HG03378 (cell line): ENCODE data around the gene ENTHD1.
"Not testable (repeated sequence)": the region's sequence is repeated elsewhere in the genome, so short reads cannot be mapped to it uniquely, and the experiment has no call there.

Experiments
- ATAC-seq: cut with Tn5 transposase; IDR thresholded peaks from one replicate; pipeline ENCODE4 v1.9.1; 2021; ENCODE audit warnings: mild to moderate bottlenecking, moderate library complexity; ENCODE audit not compliant: unreplicated experiment

ENTHD1 gene

GRCh38 chr22:39851606-39852315, 41.8 kb downstream of the ENTHD1 start:
- ATAC-seq: no peak

DNA sequence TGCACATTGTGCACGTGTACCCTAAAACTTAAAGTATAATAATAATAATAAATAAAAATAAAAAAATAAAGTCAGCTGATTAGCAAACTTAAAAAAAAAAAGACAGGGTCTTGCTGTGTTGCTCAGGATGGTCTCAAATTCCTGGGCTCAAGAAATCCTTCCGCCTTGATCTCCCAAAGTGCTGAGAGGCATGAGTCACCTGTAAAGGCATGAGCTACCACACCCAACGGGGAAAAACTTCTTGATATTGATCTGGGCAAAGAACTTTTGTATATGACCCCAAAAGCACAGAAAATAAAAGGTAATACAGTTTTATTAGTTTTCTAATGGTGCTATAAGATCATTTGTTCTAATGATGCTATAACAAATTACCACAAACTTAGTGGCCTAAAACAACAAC, 46.1 kb downstream of the ENTHD1 start:
- no peak for ATAC-seq

DNA sequence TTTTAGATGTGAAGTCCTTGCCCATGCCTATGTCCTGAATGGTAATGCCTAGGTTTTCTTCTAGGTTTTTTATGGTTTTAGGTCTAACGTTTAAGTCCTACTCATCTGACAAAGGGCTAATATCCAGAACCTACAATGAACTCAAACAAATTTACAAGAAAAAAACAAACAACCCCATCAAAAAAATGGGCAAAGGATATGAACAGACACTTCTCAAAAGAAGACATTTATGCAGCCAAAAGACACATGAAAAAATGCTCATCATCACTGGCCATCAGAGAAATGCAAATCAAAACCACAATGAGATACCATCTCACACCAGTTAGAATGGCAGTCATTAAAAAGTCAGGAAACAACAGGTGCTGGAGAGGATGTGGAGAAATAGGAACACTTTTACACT, 47.0 kb downstream of the ENTHD1 start:
- ATAC-seq: not testable (repeated sequence)

DNA sequence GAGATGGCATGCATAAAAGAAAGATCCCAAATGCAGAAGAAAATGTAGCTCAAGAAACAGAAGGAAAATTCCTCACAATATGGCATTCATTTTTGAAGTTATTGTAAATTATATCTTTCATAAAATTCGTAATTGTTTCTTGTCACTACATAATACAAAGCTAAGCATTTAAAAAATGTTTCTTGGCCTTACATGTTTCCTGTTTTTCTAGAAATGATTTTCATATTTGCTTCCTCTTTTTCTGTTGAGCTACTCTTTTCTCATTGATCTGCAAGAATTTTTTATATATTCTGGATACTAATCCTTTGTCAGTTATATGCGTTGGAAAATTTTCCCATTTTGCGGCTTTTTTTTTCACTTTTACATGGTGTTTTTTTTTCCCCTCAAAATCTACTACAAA, 48.0 kb downstream of the ENTHD1 start:
- no peak for ATAC-seq

GRCh38 chr22:39839917-39840510, 53.5 kb downstream of the ENTHD1 start:
- no peak for ATAC-seq

DNA sequence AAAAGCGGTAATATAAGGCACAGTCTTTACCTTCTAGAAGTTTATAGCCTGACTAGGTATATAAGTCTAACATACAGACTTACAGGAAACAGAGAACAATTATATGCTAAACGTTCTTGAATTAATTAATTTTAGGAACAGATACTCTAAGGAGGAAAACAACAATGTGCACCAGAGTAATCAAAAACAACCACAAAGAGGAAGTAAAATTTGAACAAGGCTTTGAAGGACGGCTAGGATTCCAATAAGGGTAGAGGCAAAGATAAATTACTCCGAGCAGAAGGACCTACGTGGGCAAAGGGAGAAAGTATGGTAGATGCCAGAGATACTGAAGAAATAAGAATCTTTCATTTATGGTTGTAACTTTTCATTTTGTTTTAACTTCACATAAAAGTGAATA, 54.4 kb downstream of the ENTHD1 start:
- no peak for ATAC-seq

DNA sequence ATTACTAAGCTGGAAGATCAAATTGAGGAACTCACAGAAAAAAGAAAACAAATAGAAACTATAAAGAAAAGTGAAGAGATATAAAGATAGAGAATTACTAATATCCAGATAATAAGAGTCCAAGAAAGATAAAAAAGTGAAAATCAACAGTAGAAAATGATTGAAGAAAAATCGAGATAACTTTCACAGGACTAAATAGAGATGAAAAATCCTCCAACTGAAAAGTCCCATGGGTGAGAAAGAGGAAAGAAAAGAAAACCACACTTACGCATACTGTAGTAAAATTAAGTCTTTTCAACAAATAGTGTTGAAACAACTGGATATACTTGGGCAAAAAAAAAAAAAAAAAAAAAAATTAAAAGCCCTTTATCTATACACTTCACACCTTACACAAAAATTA, 60.0 kb downstream of the ENTHD1 start:
- ATAC-seq: no peak

- no peak for ATAC-seq
Observed at GRCh38 chr22:39833093-39833492, 60.5 kb downstream of the ENTHD1 start.

DNA sequence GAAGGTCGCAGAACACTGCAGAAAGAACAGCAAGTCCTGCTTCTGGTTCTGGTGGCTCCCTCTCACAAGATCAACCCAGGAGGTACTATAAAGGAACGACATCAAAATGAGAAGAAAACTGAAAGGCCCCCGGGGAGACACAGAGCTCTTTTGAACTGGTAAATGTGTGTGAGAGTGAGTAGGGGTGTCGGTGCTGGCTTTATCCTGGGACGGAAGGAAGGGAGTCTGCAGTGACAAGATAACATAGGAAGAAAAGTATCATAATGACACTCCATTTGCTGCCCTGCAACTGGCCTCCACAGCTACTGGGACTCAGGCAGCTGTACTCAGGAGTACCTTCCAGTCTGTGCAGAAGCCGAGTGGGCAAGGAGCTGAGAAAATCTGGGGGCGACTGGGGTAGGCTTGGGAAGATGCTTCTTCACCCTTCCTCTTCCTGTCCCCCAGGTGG, 60.9 kb downstream of the ENTHD1 start:
- ATAC-seq: no peak

GRCh38 chr22:39825661-39826102, 67.9 kb downstream of the ENTHD1 start:
- peak; percentile 85 for ATAC-seq

- ATAC-seq: no peak
Observed at GRCh38 chr22:39821008-39821407, 72.6 kb downstream of the ENTHD1 start.

DNA sequence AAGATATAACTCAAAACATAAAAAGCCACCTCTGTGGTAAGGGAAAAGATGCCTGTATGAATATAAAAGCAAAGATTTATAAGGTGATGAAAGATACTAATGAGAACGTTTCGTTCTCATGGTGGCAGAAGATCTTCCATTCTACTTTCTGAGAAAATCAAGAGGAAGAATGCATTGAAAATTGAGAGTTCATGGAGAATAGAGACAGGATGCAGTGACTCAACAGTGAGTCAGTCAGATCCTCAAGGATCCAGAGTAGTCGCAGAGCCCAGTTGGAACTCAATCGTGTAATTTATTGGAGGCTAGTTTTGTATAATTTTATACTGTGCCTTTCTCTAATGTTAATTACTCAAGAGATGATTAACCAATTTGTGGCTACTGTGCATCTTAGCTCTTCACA, 73.3 kb downstream of the ENTHD1 start:
- ATAC-seq: no peak

- no peak for ATAC-seq
Observed at GRCh38 chr22:39819429-39819828, 74.1 kb downstream of the ENTHD1 start.

GRCh38 chr22:39818094-39818493, 75.5 kb downstream of the ENTHD1 start:
- no peak for ATAC-seq

DNA sequence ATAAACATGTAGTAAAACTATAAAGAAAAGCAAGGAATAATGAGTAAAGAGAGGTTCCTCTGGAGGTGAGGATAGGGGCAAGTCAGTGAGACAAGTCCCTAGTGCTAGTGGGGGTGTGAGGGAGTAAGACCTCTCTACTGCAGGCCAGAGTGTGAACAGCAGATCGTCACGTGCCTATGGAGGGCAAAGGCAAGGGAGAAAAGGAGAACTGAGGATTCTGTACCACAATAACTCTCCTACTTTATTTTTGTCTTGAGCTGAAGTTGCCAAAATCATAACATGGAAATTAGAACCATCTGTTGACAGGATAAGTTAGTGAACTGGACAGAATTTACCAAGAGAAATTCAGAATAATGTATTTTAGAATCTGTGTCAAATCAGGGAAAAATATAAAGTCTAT, 77.6 kb downstream of the ENTHD1 start:
- no peak for ATAC-seq

DNA sequence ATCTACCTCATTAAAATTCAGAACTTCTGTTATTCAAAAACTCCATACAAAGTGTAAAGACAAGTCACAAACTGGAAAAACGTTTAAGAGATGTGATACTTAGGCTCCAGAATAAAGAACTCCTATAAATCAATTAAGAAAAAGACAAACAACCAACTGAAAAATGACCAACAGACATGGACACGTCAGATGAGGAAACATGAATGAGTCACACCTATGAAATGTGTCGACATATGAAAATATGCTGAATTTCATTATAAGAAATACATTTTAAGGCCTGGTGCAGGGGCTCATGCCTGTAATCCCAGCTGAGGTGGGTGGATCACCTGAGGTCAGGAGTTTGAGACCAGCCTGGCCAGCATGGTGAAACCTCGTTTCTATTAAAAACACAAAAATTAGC, 78.7 kb downstream of the ENTHD1 start:
- ATAC-seq: no peak

- no peak for ATAC-seq
Observed at GRCh38 chr22:39809772-39810557, 83.6 kb downstream of the ENTHD1 start.

- no peak for ATAC-seq
Observed at GRCh38 chr22:39808081-39808480, 85.5 kb downstream of the ENTHD1 start.

- no peak for ATAC-seq
Observed at GRCh38 chr22:39806109-39806508, 87.5 kb downstream of the ENTHD1 start.

DNA sequence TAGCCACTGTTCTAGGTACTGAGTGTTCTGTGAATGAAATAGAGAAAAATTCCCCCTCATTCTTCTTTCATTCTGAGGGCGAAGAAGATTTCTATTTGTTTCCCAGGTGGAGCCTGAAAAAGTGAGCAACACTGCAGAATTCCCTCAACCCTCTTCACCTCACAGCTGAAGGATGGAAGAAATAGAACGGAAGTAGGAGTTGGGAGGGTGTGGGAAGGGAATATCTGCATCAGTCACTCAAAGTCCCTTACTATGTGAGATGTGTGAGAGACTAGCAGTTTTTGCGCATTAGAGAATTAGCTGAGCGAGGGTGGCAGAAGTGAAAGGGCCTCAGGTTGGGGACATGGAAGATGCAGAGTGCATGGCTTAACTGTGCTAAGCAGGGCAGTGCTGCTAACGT, 88.4 kb downstream of the ENTHD1 start:
- no peak for ATAC-seq

GRCh38 chr22:39802682-39803081, 90.9 kb downstream of the ENTHD1 start:
- ATAC-seq: no peak
